HUES6 (cell line): ENCODE results near the gene GOLGA6C.
"Not testable (repeated sequence)": the region's sequence is repeated elsewhere in the genome, so short reads cannot be mapped to it uniquely, and the experiment has no call there.

Experiments
- H3K27ac ChIP-seq: 2 replicates; pipeline ENCODE4 v1.7.0; 2013; ENCODE audit warnings: low read depth, mild to moderate bottlenecking, low read length, inconsistent platforms
- H3K27me3 ChIP-seq: 2 replicates; pipeline ENCODE4 v1.6.1; 2013; ENCODE audit warnings: low read length; ENCODE audit not compliant: control insufficient read depth, insufficient read depth
- H3K36me3 ChIP-seq: 2 replicates; pipeline ENCODE4 v1.6.1; 2013; ENCODE audit warnings: low read length; ENCODE audit not compliant: control insufficient read depth, insufficient read depth
- H3K4me1 ChIP-seq: 2 replicates; pipeline ENCODE4 v1.6.1; 2013; ENCODE audit warnings: low read length; ENCODE audit not compliant: control insufficient read depth, insufficient read depth
- H3K4me3 ChIP-seq: 2 replicates; pipeline ENCODE4 v1.5.1; 2013; ENCODE audit warnings: low read depth, low read length
- H3K9ac ChIP-seq: one replicate; pipeline ENCODE4 v1.6.1; 2013; ENCODE audit warnings: mild to moderate bottlenecking, low read length
- H3K9me3 ChIP-seq: 2 replicates; pipeline ENCODE4 v1.6.1; 2013; ENCODE audit warnings: low read depth, low read length; ENCODE audit not compliant: control insufficient read depth, insufficient read depth

GOLGA6C gene

DNA sequence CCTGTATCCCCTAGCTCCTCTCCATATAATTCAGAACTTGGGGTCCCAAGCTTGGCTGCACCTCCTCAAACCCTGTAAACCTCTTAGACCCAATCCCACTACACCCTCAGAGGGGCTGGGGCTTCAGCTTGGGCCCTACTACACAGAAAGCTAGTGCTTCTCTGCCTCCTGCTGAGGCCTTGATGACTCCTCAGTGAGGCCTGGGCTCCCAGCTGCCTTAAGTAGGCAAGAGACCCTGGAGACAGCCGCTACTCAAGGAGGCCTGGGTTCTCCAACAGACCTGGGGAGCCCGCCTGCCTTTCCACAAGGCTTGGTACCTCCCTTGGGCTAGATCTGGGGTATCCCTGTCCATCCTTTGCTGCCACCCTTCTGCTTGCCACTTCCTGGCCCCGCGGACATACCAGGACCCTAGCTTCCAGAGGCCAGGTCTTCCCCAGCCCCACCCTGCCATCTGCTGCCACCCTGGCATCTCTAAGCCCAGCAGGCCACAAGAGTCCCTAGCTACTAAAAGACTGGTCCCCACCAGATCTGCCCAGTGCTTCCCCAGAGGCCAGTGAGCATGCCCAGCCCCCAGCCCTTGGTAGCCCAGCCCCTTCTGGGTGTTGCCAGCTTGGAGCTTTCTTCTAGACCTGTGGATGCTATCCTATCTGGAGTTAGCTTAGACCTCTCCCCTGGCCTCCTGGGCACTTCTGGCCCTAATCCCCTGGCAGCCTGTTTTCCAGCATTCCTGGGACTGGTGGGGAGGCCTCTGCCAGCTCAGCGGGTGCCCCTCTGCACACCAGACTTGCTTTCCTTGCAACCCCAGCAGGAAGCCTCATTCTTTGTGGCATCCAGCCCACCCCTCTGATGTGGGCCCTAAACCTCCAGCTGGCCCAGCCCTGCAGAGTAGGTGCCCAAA is 42.8 kb upstream of the GOLGA6C start:
- no peak overlapping the region for H3K27ac ChIP-seq
- no peaks in the 10 kb centered on the region for H3K9me3 ChIP-seq
- H3K4me3 ChIP-seq = no peak overlapping the region
- H3K36me3 ChIP-seq = peaks cover 28% of the 10 kb centered on the region
- H3K9ac ChIP-seq = no peak overlapping the region
- no peaks in the 10 kb centered on the region for H3K27me3 ChIP-seq
- H3K4me1 ChIP-seq = peaks cover 12% of the 10 kb centered on the region

DNA sequence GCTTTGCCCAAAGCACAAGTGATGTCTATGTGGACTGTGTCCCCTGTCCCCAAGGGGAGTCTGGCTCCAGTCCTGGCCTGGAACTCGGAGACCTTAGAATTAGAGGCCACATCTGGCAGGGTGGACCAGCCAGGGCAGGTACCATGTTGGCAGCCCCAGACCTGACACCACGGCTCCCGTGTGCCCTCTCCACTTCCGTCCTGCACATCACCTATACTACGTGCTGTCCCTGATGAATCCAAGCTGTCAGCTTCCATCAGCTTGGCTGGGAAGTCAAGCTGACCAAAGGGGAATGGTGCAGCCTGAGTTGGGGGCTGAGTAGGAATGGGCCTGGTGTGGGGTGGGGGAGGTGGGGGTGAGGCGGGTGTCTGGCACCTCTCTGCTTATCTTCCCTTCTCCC is 41.1 kb upstream of the GOLGA6C start:
- Histone ChIP-seq H3K9me3 (no peaks in the 10 kb centered on the region), H3K36me3 (peaks cover 12% of the 10 kb centered on the region), H3K9ac (no peak overlapping the region), H3K27ac (no peak overlapping the region), H3K27me3 (no peaks in the 10 kb centered on the region), H3K4me1 (peaks cover 12% of the 10 kb centered on the region), H3K4me3 (no peak overlapping the region)

DNA sequence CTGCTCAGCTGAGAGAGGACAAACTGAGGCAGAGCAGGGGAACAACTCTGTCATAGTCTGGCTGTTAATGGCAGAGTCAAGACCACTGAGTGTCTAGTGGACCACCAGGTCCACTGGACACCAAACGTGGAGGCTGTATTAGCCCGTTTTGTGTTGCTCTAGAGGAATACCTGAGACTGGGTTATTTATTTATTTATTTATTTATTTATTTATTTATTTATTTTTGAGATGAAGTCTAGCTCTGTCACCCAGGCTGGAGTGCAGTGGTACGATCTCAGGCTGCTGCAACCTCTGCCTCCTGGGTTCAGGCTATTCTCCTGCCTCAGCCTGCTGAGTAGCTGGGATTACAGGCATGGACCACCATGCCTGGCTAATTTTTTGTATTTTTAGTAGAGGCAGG is 40.6 kb upstream of the GOLGA6C start:
- H3K9ac ChIP-seq, H3K4me3 ChIP-seq, H3K27me3 ChIP-seq, H3K27ac ChIP-seq, H3K36me3 ChIP-seq, H3K9me3 ChIP-seq: not testable (repeated sequence)
- peaks cover 12% of the 10 kb centered on the region for H3K4me1 ChIP-seq

DNA sequence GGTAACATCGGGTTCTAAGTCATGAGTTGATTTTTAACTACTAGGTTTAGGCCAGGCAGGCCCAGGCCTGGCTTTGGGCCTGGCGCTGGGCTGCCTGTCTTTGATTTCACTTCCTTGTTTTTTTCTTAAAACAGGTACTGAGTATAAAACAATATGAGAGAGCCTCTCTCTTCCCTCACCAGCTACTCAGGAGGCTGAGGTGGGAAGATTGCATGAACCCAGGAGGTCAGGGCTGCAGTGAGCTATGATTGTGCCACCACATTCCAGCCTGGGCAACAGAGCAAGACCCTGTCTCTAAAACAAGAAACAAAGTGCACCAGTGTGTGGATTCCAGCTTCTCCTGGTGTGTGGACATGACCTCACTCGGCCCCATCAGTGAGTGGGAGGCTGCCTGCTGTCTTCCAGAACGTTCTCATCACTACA is 38.6 kb upstream of the GOLGA6C start:
- H3K27ac ChIP-seq, H3K27me3 ChIP-seq, H3K9me3 ChIP-seq, H3K4me1 ChIP-seq, H3K9ac ChIP-seq, H3K4me3 ChIP-seq, H3K36me3 ChIP-seq: not testable (repeated sequence)

DNA sequence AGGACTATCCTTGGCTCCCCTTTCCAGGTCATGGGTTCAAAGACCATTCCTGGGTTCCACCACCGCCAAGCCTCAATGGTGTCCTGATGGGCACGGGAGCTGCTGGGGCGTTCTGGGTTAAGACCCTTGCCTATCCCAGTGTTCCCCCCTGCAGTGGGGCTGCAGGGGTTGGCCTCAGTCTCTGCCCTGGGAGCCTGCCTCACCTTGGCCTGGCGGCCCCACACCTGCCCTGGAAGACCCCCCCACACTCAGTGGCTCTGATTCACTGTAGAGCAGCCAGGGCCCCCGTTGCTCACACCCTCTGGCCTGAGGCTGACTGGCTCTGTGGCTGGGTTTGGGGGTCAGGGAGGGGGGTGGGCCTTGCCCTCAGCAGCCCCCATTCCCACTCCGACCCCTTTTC is 34.4 kb upstream of the GOLGA6C start:
- H3K36me3 ChIP-seq = no peaks in the 10 kb centered on the region
- no peak overlapping the region for H3K27ac ChIP-seq
- peaks cover 3% of the 10 kb centered on the region; the same call in 1 of the 2 replicates for H3K27me3 ChIP-seq
- H3K9ac ChIP-seq = no peak overlapping the region
- H3K4me3 ChIP-seq = no peak overlapping the region
- H3K4me1 ChIP-seq = no peaks in the 10 kb centered on the region
- no peaks in the 10 kb centered on the region for H3K9me3 ChIP-seq

DNA sequence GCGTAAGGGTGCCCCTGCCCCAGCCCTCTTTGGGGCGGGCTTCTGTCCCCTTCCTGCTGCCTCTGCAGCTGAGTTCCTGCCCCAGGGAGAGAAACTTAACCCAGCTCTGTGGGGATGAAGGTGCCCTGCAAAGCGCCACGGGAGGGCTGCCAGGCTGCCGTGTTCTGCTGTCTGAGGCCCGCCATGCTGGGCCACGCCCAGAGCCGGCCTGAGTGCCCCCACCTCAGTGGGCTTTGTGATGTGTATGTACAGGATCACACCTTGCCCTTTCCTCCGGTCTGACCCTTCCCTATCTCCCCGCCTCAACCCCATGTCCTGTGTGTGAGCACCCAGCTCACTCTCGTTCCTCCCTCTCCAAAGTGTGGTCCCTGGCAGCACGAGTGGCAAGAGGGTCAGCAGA is 33.9 kb upstream of the GOLGA6C start:
- Histone ChIP-seq H3K4me3 (no peak overlapping the region), H3K4me1 (no peaks in the 10 kb centered on the region), H3K27me3 (peaks cover 3% of the 10 kb centered on the region; the same call in 1 of the 2 replicates), H3K36me3 (no peaks in the 10 kb centered on the region), H3K9me3 (no peaks in the 10 kb centered on the region), H3K9ac (no peak overlapping the region), H3K27ac (no peak overlapping the region)

DNA sequence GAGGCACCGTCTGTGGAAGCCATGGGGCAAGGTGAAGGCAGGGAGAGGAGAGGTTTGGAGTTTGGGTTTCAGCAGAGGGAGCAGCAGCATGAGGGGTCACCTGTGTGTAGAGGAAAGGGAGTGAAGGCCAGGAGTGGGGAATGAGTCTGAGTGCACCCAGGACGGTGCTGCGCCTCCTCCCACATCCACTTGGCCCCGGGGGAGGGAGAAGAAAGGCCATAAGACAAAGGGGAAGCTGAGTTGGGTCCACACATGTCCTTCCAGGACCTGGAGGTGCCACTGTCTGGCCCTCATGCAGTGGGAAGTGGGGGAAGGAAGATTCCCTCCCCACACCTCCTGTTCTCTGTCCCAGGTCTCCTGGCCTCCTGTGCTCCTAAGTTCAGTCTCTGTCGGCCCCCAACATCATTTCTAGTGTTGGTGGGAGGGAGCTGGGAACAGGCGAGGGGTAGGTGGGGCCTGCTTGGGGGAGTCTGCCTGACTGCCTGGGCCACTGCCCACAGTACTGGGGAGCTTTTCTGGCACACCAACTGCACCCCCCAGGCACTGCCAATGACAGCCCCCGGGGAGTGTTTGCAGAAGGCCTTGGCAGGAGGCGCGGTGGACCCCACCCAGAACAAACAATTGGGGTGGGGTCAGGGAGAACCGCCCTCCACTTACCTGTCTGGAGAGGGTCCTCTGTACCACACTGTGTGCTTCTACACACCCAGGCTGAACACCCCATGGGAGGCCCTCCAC is 32.9 kb upstream of the GOLGA6C start:
- not testable (repeated sequence) for H3K4me1 ChIP-seq, H3K27me3 ChIP-seq, H3K36me3 ChIP-seq, H3K4me3 ChIP-seq, H3K9ac ChIP-seq, H3K9me3 ChIP-seq, H3K27ac ChIP-seq

DNA sequence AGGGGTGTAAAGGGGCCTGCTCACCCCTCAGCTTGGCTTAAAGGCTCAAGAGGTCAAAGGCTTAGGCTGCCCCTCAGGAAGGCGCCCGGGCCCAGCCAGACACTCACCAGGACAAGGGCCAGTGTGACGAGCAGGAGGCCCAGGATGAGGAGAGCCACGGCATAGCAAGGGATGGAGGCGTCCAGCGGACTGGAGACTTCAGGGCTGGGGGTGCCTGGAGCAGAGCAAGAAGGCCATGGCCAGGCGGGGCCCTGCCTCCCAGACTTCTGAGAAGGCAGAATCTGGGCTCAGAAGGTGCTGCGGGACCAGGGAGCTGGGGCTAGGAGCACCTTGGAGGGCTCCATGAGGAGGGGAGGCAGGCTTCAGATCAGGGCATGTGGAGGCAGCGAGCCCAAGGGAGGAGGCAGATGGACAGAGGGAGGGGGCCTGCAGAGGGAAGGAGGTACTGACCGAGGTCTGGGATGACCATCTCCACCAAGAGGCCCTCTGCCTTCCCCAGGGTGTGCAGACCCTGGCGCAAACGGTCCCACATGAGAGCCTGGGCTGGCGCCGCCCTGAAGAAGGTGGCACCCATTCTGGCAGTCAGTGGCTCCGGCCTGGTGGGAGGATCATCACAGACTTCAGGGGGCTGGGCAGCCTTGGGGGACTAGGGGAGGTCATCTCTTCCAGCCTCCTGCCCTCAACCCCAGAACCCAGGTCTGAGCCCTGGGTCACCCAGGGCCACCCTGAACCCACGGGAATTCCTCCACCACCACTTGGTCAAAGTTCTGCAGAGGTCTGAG is 32.0 kb upstream of the GOLGA6C start:
- Histone ChIP-seq H3K36me3 (no peaks in the 10 kb centered on the region), H3K27ac (no peak overlapping the region), H3K4me1 (peaks cover 14% of the 10 kb centered on the region), H3K9me3 (no peaks in the 10 kb centered on the region), H3K9ac (no peak overlapping the region), H3K27me3 (peaks cover 3% of the 10 kb centered on the region; the same call in 1 of the 2 replicates), H3K4me3 (no peak overlapping the region)

DNA sequence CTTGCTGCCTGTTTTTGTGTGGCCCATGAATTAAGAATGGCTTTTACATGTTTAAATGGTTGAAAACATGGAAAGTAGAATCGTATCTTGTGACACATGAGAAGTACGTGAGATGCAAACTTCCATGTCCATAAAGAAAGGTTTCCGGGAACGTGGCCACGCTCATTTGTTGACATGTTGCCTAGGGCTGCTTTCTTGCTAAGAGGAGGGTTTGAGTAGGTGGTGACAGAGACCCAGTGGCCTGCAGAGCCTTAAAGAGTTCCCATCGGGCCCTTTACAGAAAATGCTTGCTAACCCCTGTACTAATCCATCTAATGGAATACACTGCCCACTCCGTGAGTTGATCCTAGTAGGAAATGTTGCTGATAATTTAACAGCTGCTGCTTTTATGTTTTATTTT is 31.0 kb upstream of the GOLGA6C start:
- not testable (repeated sequence) for H3K9ac ChIP-seq, H3K27ac ChIP-seq, H3K27me3 ChIP-seq, H3K9me3 ChIP-seq, H3K4me3 ChIP-seq, H3K36me3 ChIP-seq
- peaks cover 14% of the 10 kb centered on the region for H3K4me1 ChIP-seq

DNA sequence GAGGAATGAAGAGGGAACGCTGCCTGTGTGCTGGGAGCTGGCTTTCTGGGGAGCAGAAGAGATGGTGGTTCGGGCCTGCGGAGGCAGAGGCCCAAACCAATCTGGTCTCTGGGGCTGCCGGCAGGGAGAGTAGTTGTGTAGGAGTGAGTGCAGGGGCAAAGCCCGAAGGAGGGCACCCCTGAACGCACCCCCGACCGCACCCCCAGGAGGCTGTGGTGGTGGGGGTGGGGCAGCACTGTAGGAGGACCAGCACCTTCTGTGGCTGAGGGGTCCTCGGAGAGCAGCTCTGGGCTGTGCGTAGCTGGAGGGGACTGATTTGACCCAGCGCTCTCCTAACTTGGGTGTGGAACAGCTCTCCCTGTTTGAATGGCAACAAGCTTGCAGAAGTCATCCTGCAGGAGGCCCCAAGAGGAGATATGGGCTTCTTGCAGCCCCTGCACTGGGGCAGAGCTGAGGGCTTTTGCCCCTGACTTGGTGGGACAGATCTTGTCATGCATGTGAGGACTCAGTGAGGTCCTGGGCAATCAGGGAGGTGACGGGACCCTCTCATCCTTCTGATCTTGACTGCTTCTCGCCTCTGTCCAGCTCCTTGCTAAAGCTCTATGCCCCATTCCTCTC is 30.4 kb upstream of the GOLGA6C start:
- Histone ChIP-seq H3K27ac (no peak overlapping the region), H3K4me1 (peaks cover 14% of the 10 kb centered on the region), H3K27me3 (peaks cover 3% of the 10 kb centered on the region; the same call in 1 of the 2 replicates), H3K36me3 (no peaks in the 10 kb centered on the region), H3K9me3 (no peaks in the 10 kb centered on the region), H3K4me3 (no peak overlapping the region), H3K9ac (no peak overlapping the region)
